Measurements from ENCODE around the gene ZNF552. TPM values are rescaled to one million over a fixed set of nuclear protein-coding genes. Genes with fewer than 3 reads are reported as not detected.
"Not testable (repeated sequence)": the region's sequence is repeated elsewhere in the genome, so short reads cannot be mapped to it uniquely, and the experiment has no call there.

ZNF552 gene
- total and polyA plus RNA-seq, 2 donors (not counting 1 experiment from before 2014, with no cell fraction given), result 6.7 to 21.7 TPM

- Histone ChIP-seq H3K9ac (ENCODE audit: low read length) (no peak overlapping the region), H3K4me3 (ENCODE audit: control extremely low read depth in 1 of 5, extremely low read depth in 1 of 5, insufficient read depth in 1 of 5, low read depth in 2 of 5, low read length in 4 of 5) (no peak overlapping the region), H3K27me3 (replicated peaks in 1 of 4; ENCODE audit: control extremely low read depth in 1 of 4, control insufficient read depth in 3 of 4, insufficient read depth in 4 of 4, low read length in 3 of 4) (no peaks in the 10 kb centered on the region), H3K36me3 (replicated peaks in 1 of 2; ENCODE audit: control extremely low read depth in 1 of 2, control insufficient read depth in 1 of 2, extremely low read depth in 1 of 2, insufficient read depth in 2 of 2, low read length in 1 of 2) (peaks cover 0 to 7% of the 10 kb centered on the region in 2 experiments), H3K4me1 (ENCODE audit: control insufficient read depth in 2 of 2, insufficient read depth in 2 of 2, low read length in 2 of 2) (peaks cover 4% of the 10 kb centered on the region in 2 donors), H2AFZ (ENCODE audit: insufficient read depth, low read depth, low read length, poor library complexity, severe bottlenecking) (no peak overlapping the region), H3K9me3 (ENCODE audit: control extremely low read depth in 1 of 3, control insufficient read depth in 2 of 3, insufficient read depth in 1 of 3, low read length in 2 of 3) (peaks cover 0 to 9% (median 0%) of the 10 kb centered on the region in 3 donors), H4K20me1 (ENCODE audit: control insufficient read depth, insufficient read depth, low read length, poor library complexity, severe bottlenecking) (peaks cover 11% of the 10 kb centered on the region), H3K27ac (ENCODE audit: low read length in 2 of 2) (no peak overlapping the region), H3K4me2 (replicated peaks; ENCODE audit: low read depth, low read length, poor library complexity, severe bottlenecking) (no peak overlapping the region), H3K79me2 (ENCODE audit: control insufficient read depth, insufficient read depth, low read length) (peaks cover 60% of the 10 kb centered on the region)
- TF ChIP-seq EZH2 (IDR thresholded peaks at IDR 0.05; ENCODE audit: borderline replicate concordance, insufficient read depth, low read depth, low read length, poor library complexity, severe bottlenecking), result no peak
- TF ChIP-seq CTCF (IDR thresholded peaks at IDR 0.05), result no peak
- DNase-seq (no peak), ATAC-seq (ENCODE audit: low read depth) (no peak)
- H3K27me3 Mint-ChIP-seq, result no peaks in the 10 kb centered on the region
- H3K27ac Mint-ChIP-seq, result no peak overlapping the region
- H3K4me3 Mint-ChIP-seq, result no peak overlapping the region
- WGBS (ENCODE audit: insufficient coverage), result 100% methylated on average over 2 of the region's 6 CpGs
- peaks cover 35% of the 10 kb centered on the region for H3K4me1 Mint-ChIP-seq
- ChIA-PET POLR2A (no interaction called here), CTCF (no interaction called here)
- no peaks in the 10 kb centered on the region for H3K9me3 Mint-ChIP-seq (ENCODE audit: insufficient read depth)
- intact Hi-C loops (cut with micrococcal nuclease), result no loop called here
Measured at GRCh38 chr19:57825511-57825910, 10.8 kb upstream of the ZNF552 start.

GRCh38 chr19:57823608-57824007 is 8.9 kb upstream of the ZNF552 start:
- H3K4me3 ChIP-seq (ENCODE audit: control extremely low read depth in 1 of 5, extremely low read depth in 1 of 5, insufficient read depth in 1 of 5, low read depth in 2 of 5, low read length in 4 of 5); H4K20me1 ChIP-seq (ENCODE audit: control insufficient read depth, insufficient read depth, low read length, poor library complexity, severe bottlenecking); intact Hi-C loops (cut with micrococcal nuclease); H3K9me3 ChIP-seq (ENCODE audit: control extremely low read depth in 1 of 3, control insufficient read depth in 2 of 3, insufficient read depth in 1 of 3, low read length in 2 of 3); H3K9me3 Mint-ChIP-seq (ENCODE audit: insufficient read depth); H2AFZ ChIP-seq (ENCODE audit: insufficient read depth, low read depth, low read length, poor library complexity, severe bottlenecking); H3K27ac ChIP-seq (ENCODE audit: low read length in 2 of 2); H3K9ac ChIP-seq (ENCODE audit: low read length); POLR2A ChIA-PET; H3K27me3 Mint-ChIP-seq; H3K4me2 ChIP-seq (replicated peaks; ENCODE audit: low read depth, low read length, poor library complexity, severe bottlenecking); DNase-seq; H3K27ac Mint-ChIP-seq; H3K4me3 Mint-ChIP-seq; H3K27me3 ChIP-seq (replicated peaks in 1 of 4; ENCODE audit: control extremely low read depth in 1 of 4, control insufficient read depth in 3 of 4, insufficient read depth in 4 of 4, low read length in 3 of 4); H3K36me3 ChIP-seq (replicated peaks in 1 of 2; ENCODE audit: control extremely low read depth in 1 of 2, control insufficient read depth in 1 of 2, extremely low read depth in 1 of 2, insufficient read depth in 2 of 2, low read length in 1 of 2); ATAC-seq (ENCODE audit: low read depth); CTCF ChIA-PET: not testable (repeated sequence)
- peaks cover 9 to 10% of the 10 kb centered on the region in 2 donors for H3K4me1 ChIP-seq (ENCODE audit: control insufficient read depth in 2 of 2, insufficient read depth in 2 of 2, low read length in 2 of 2)
- H3K79me2 ChIP-seq (ENCODE audit: control insufficient read depth, insufficient read depth, low read length), result peaks cover 60% of the 10 kb centered on the region
- peaks cover 46% of the 10 kb centered on the region for H3K4me1 Mint-ChIP-seq
- 93% methylated on average over 2 of the region's 4 CpGs for WGBS (ENCODE audit: insufficient coverage)

DNA sequence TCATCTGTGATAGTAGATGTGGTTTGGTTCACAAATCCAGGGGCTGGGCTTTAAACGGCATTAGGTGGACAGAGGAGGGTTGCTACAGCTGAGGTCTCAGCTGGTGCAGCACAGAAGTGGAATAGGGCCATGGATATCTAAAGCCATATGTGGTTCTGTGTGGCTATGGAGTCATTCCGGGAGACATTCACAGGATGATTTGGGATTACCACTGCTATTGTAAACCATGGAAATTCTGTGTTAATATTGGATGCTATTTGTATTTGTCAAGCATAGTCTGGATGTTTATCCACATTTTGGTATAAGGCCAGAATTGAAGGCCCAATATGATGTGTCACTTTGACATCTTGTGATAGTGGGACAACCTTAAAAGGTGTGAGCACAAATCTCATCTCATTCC is 8.4 kb upstream of the ZNF552 start:
- H3K4me3 ChIP-seq (ENCODE audit: control extremely low read depth in 1 of 5, extremely low read depth in 1 of 5, insufficient read depth in 1 of 5, low read depth in 2 of 5, low read length in 4 of 5); H3K4me2 ChIP-seq (replicated peaks; ENCODE audit: low read depth, low read length, poor library complexity, severe bottlenecking); DNase-seq; H3K9me3 ChIP-seq (ENCODE audit: control extremely low read depth in 1 of 3, control insufficient read depth in 2 of 3, insufficient read depth in 1 of 3, low read length in 2 of 3); H3K27me3 Mint-ChIP-seq; H3K4me3 Mint-ChIP-seq; H3K9me3 Mint-ChIP-seq (ENCODE audit: insufficient read depth); H4K20me1 ChIP-seq (ENCODE audit: control insufficient read depth, insufficient read depth, low read length, poor library complexity, severe bottlenecking); POLR2A ChIA-PET; ATAC-seq (ENCODE audit: low read depth); CTCF ChIA-PET; intact Hi-C loops (cut with micrococcal nuclease); H3K9ac ChIP-seq (ENCODE audit: low read length); H3K27me3 ChIP-seq (replicated peaks in 1 of 4; ENCODE audit: control extremely low read depth in 1 of 4, control insufficient read depth in 3 of 4, insufficient read depth in 4 of 4, low read length in 3 of 4); H3K36me3 ChIP-seq (replicated peaks in 1 of 2; ENCODE audit: control extremely low read depth in 1 of 2, control insufficient read depth in 1 of 2, extremely low read depth in 1 of 2, insufficient read depth in 2 of 2, low read length in 1 of 2); H3K27ac ChIP-seq (ENCODE audit: low read length in 2 of 2); H2AFZ ChIP-seq (ENCODE audit: insufficient read depth, low read depth, low read length, poor library complexity, severe bottlenecking): not testable (repeated sequence)
- Histone ChIP-seq H3K79me2 (ENCODE audit: control insufficient read depth, insufficient read depth, low read length) (peaks cover 60% of the 10 kb centered on the region), H3K4me1 (ENCODE audit: control insufficient read depth in 2 of 2, insufficient read depth in 2 of 2, low read length in 2 of 2) (peaks cover 9 to 10% of the 10 kb centered on the region in 2 donors)
- 100% methylated on average over 1 of the region's 2 CpGs for WGBS (ENCODE audit: insufficient coverage)
- Mint-ChIP-seq H3K27ac (peak overlapping the region; percentile 46), H3K4me1 (peaks cover 49% of the 10 kb centered on the region)
